22Rv1 (cell line): ENCODE measurements around the gene CHTF18.

Source experiments
- CTCF ChIP-seq: fragments of 450-650 bp; IDR thresholded peaks from 2 replicates; pipeline ENCODE4 v1.5.1; 2017; ENCODE audit warnings: mild to moderate bottlenecking
- ZFX ChIP-seq: fragments of 450-650 bp; IDR thresholded peaks from 2 replicates; pipeline ENCODE4 v1.6.1; 2017; ENCODE audit warnings: antibody characterized with exemption, borderline replicate concordance

GRCh38 chr16:835373-835772 lies 47.0 kb downstream of the CHTF18 start:
- TF ChIP-seq CTCF (no peak), ZFX (no peak)
